Aorta (tissue), 5 donors: ENCODE results near the gene HAUS7. TPM values are rescaled to one million over a fixed set of nuclear protein-coding genes. Genes with fewer than 3 reads are reported as not detected.

Experiments used
- ATAC-seq: fragments of 200-7000 bp; cut with Tn5 transposase; one replicate; pipeline ENCODE4 v1.9.1; 2022; ENCODE audit warnings: moderate library complexity; ENCODE audit not compliant: low FRiP score
- DNase-seq, 2 donors: peaks; one replicate each; pipeline ENCODE4 v3.0.0-alpha.2; 2020
- H3K27ac ChIP-seq, 2 donors: one replicate each; pipeline ENCODE4 v1.5.1; 2013; ENCODE audit warnings: low read length in 2 of 2, mild to moderate bottlenecking in 2 of 2, moderate library complexity in 2 of 2, control low read depth in 1 of 2, inconsistent platforms in 1 of 2, low read depth in 1 of 2
- H3K27me3 ChIP-seq, 2 donors: one replicate each; pipeline ENCODE4 v1.6.1; 2013; ENCODE audit warnings: control low read depth in 1 of 2, low read length in 1 of 2, mild to moderate bottlenecking in 1 of 2, moderate library complexity in 1 of 2; ENCODE audit not compliant: insufficient read depth in 2 of 2, control insufficient read depth in 1 of 2
- H3K36me3 ChIP-seq, 2 donors: one replicate each; pipeline ENCODE4 v1.6.1; 2013; ENCODE audit warnings: control low read depth in 1 of 2, low read length in 1 of 2, mild to moderate bottlenecking in 1 of 2; ENCODE audit not compliant: insufficient read depth in 2 of 2, control insufficient read depth in 1 of 2
- H3K4me1 ChIP-seq, 2 donors: one replicate each; pipeline ENCODE4 v1.6.1; 2013; ENCODE audit warnings: low read length in 2 of 2, control low read depth in 1 of 2, mild to moderate bottlenecking in 1 of 2, moderate library complexity in 1 of 2; ENCODE audit not compliant: insufficient read depth in 2 of 2, control insufficient read depth in 1 of 2
- H3K4me3 ChIP-seq, 2 donors: one replicate each; pipeline ENCODE4 v1.5.1; 2013; ENCODE audit warnings: low read length in 2 of 2, control low read depth in 1 of 2, mild to moderate bottlenecking in 1 of 2
- H3K9me3 ChIP-seq: one replicate; pipeline ENCODE4 v1.6.1; 2013; ENCODE audit warnings: mild to moderate bottlenecking, low read length; ENCODE audit not compliant: control insufficient read depth
- WGBS, 2 donors: extraction: QIAGEN DNeasy Blood & Tissue Kit; methylation state at CpG; one replicate each; pipeline ENCODE4 v1.1.7; 2013; 5-methylcytosine and 5-hydroxymethylcytosine counted together
- intact Hi-C, 2 donors: fragments of 100-400 bp; cut with DNase I; formaldehyde crosslinking; loops; one replicate each; pipeline versions ENCODE4 v1.14.2 to v1.15.0; 2022
- polyA plus RNA-seq, 2 donors: library from polyadenylated mRNA; stranded (reverse); fragments of 200-250 nt; gene quantifications; one replicate each; pipeline ENCODE4 v1.2.3, GENCODE V29; 2013
- total RNA-seq, 2 donors: library from RNA; stranded (reverse); fragmentation: NEBNext Ultra II Directional; extraction: Animal tissue kit (Norgen Biotek cat#: 25700); gene quantifications; one replicate each; pipeline ENCODE4 v1.2.1, GENCODE V29; 2021
- donor health status: healthy with polysubstance abuse.
- donor health status: Bipolar disorder and iron deficiency.
- donor health status: DM: no; HTN: no; CAD: no.
- donor health status: DM: no; HTN: no; CAD: no.
- donor health status: DM: yes; HTN: yes; CAD: no.

The HAUS7 gene
- total and polyA plus RNA-seq, 4 donors = 33.1 to 686 (median 55.3) TPM

DNA sequence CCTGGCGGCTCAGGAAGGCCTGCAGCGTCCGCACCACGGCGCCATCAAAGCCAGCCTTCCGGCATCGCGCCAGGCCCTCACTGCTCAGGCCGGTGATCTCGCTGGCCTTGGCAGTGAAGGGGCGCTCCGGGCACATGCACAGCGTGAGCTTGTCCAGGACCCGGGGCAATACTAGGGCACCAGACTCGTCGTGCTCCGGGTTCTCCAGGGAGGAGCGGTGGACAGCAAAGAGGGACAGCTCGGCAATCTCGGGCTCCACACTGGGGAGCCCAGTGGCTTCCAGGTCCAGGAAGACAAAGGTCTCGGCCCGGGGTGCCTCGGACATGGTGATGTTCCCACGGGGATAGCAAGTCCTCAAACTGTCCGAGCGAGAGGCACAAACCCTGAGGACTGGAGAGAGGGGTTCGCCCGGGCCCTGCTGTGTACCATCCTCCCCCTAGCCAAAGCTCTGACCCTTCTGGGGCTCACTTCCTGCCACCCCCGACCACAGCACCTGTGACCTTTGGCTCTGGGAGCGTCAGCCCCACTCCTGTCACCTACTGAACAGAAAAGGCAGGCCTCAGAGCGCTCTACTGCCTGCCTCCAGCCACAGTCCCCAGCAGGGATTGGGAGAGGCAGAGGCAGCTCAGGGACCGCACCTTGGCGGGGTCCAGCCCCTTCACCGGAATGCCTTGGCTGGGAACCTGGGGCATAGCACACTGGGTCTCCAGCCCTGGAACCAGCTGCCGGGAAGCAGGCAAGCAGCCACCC, 25.1 kb downstream of the HAUS7 start:
- Histone ChIP-seq H3K4me3 (no peak overlapping the region), H3K4me1 (no peaks in the 10 kb centered on the region), H3K36me3 (peaks cover 0 to 1% of the 10 kb centered on the region in 2 donors), H3K9me3 (no peaks in the 10 kb centered on the region), H3K27ac (no peak overlapping the region), H3K27me3 (no peaks in the 10 kb centered on the region)
- WGBS, 2 donors = 88 to 89% methylated on average over 35 of the region's 35 CpGs
- DNase-seq (peak in 1 of 2 donors; percentile 74), ATAC-seq (no peak)
- intact Hi-C loops = no loop called here

DNA sequence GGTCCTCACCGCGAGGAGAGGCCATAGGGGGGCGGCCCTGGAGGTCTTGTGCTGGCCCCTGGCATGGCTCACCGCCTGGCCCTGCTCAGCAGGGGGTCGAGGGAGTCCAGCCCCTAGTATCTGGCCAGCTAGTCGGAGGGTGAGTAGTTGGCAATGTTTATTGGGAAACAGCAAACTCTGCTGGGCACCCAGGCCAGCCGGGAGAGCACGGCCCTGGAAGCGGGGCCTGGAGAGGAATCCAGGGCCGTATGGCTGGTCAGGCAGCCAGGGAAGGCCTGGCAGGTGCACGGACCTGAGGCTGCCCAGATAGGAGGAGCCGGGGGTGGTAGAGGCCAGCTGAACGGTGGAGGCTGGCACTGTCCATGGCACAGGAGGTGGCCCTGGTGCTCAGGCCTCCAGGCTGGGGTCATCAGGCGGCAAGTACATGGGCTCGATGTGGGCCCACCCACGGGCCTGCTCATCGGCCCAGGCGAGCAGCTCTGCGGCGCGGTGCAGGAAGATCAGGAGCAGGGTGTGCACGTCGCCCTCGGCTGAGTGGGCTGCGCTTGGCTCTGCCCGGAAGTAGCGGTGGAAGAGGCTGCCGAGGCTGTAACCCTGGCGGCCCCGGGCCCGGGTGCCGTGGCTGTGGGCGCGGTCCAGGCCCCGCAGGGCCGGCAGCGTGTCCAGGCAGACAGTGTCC, 25.9 kb downstream of the HAUS7 start:
- DNase-seq = peak in 1 of 2 donors; percentile 71
- no peak for ATAC-seq

DNA sequence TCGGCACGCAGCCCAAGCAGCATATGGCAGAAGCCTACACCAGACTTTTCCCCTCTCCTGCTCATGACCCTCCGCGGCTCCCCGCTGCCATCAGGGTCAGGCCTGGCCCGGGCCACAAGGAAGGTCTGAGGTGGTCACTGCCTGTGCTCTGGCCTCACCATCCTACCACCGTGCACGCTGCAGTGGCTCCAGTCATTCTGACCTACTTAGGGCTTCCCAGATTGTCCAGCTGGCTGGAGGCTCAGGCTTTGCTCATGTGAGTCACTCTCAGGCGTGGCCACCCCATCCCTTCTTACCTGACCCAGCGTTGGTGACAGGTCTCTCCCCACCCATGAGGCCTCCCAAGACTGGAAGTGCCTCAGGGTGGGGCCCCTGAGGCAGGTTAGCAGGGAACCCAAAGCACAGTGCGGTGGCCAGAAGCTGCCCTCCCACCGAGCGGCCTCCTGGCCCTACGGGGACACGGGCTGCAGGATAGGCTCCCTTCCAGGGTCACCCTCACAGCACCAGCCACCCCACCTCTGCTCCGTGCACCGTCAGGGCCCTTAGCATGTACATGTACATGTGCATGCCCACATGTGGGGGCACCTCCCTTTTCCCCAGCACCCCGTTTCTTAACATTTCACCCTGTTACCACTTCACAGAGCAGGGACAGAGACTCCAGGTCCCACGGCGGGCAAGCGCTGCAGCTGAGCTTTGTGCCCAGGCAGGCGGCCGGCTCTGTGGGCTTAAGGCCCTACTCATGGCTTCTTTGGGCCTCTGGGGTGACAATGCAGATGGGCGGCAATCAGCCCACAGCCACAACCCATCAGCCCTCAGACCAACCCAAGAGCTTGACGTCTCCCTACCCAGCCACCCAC, 26.7 kb downstream of the HAUS7 start:
- intact Hi-C loops = no loop called here
- Histone ChIP-seq H3K36me3 (no peaks in the 10 kb centered on the region), H3K9me3 (no peaks in the 10 kb centered on the region), H3K27ac (no peak overlapping the region), H3K4me3 (no peak overlapping the region), H3K27me3 (no peaks in the 10 kb centered on the region), H3K4me1 (no peaks in the 10 kb centered on the region)
- 85 to 91% methylated on average over 25 of the region's 25 CpGs for WGBS, 2 donors
- peak; percentile 8 for ATAC-seq
- DNase-seq = peak in 1 of 2 donors; percentile 72

More for the DNA sequence above, 25.9 kb downstream of the HAUS7 start:
- H3K27me3 ChIP-seq = no peaks in the 10 kb centered on the region
- H3K9me3 ChIP-seq = no peaks in the 10 kb centered on the region
- no peaks in the 10 kb centered on the region for H3K36me3 ChIP-seq
- no peak overlapping the region for H3K4me3 ChIP-seq
- intact Hi-C loops = no loop called here
- 87 to 88% methylated on average over 37 of the region's 37 CpGs for WGBS, 2 donors
- no peaks in the 10 kb centered on the region for H3K4me1 ChIP-seq
- H3K27ac ChIP-seq = no peak overlapping the region

DNA sequence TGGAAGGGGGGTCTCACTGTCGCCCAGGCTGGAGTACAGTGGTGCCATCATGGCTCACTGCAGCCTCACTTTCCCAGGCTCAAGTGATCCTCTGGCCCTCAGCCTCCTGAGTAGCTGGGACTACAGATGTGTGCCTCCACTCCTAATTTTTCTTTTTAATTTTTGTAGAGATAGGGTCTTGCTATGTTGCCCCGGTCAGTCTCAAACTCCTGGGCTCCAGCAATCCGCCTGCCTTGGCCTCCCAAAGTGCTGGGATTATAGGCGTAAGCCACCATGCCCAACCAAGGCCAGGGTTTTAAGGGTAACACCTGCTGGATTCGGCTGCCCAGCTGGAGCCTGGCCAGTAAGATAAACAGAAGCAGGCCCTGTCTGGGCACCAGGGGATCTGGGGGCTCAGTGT, 27.9 kb downstream of the HAUS7 start:
- Histone ChIP-seq H3K9me3 (no peaks in the 10 kb centered on the region), H3K36me3 (no peaks in the 10 kb centered on the region), H3K27ac (no peak overlapping the region), H3K4me3 (no peak overlapping the region), H3K27me3 (no peaks in the 10 kb centered on the region), H3K4me1 (no peaks in the 10 kb centered on the region)
- 73 to 76% methylated on average over 5 of the region's 5 CpGs for WGBS, 2 donors
- intact Hi-C loops = no loop called here
- peak in 1 of 2 donors; percentile 23 for DNase-seq
- no peak for ATAC-seq

DNA sequence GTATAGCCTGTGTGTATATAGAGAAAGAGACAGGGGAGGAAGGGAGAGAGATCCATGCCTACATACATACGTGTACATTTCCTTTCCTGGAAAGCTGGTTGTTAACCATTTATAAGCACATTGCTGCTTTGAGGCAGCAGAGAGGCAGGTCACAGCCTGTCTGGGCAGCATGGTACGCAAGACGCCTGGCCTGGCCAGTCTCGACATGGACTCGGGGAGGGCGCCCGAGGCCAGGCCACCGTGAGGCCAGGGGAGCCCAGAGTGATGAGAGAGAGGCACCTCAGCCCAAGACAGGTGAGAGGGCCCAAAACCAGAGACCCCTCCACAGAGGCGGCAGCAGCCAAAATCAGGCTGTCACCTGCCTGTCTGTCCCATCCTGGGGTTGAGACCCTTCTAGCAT, 28.4 kb downstream of the HAUS7 start:
- ATAC-seq (no peak), DNase-seq (peak in 1 of 2 donors; percentile 34)
- H3K4me1 ChIP-seq = no peaks in the 10 kb centered on the region
- intact Hi-C loops = no loop called here
- H3K27ac ChIP-seq = no peak overlapping the region
- no peaks in the 10 kb centered on the region for H3K9me3 ChIP-seq
- no peak overlapping the region for H3K4me3 ChIP-seq
- H3K27me3 ChIP-seq = no peaks in the 10 kb centered on the region
- WGBS, 2 donors = 60 to 75% methylated on average over 9 of the region's 9 CpGs
- no peaks in the 10 kb centered on the region for H3K36me3 ChIP-seq

DNA sequence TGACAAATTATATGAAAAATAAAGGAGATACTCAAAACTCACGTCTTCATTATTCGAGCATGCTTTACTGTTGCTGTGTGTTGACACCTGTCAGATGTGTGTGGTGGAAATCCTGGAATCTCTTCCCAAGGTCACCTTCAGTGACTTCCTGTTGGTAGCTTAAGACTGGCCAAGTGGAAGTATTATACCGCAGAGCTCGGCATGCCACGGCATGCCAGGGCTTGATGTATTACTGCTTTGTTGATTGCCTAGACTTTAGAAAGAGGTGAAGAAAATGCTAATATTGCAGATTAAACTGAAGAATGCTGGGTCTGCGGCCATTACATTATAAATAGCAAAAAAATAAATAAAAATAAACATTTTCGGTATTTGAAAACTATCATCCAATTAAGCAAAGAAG, 29.1 kb downstream of the HAUS7 start:
- H3K27ac ChIP-seq = no peak overlapping the region
- no peaks in the 10 kb centered on the region for H3K4me1 ChIP-seq
- no peaks in the 10 kb centered on the region for H3K9me3 ChIP-seq
- H3K4me3 ChIP-seq = no peak overlapping the region
- ATAC-seq (no peak), DNase-seq (peak in 1 of 2 donors; percentile 9)
- no peaks in the 10 kb centered on the region for H3K36me3 ChIP-seq
- intact Hi-C loops = no loop called here
- WGBS, 2 donors = 44 to 74% methylated on average over 7 of the region's 7 CpGs
- H3K27me3 ChIP-seq = no peaks in the 10 kb centered on the region

DNA sequence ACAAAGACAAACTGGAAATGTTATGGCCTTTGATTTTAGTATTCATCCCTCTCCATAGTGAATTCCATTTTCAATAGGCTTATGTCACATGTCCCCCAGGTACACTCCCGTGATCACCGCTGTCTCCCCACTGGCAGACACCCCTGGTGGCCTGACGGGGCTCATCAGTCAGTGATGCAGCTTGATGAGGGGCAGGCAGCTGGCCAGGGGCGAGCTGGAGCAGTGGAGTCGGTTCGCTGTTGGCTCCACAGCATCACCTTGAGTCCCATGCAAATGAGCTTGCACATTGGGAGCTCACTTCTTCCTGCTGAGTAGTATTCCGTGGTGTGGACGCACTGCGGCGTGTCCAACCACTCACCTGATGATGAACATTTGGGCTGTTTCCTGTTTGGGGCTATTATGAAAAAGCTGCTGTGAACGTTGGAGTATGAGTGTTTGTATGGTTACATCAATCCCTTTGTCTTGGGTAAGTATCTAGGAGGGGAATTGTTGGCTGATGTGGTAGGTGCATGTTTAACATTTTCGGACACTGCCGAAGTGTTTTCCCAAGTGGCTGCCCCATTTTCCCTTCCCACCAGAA, 29.7 kb downstream of the HAUS7 start:
- Histone ChIP-seq H3K4me1 (no peaks in the 10 kb centered on the region), H3K36me3 (no peaks in the 10 kb centered on the region), H3K27me3 (no peaks in the 10 kb centered on the region), H3K27ac (no peak overlapping the region), H3K9me3 (no peaks in the 10 kb centered on the region), H3K4me3 (no peak overlapping the region)
- intact Hi-C loops = no loop called here
- ATAC-seq (no peak), DNase-seq (peak in 1 of 2 donors; percentile 42)
- WGBS, 2 donors = 62 to 66% methylated on average over 13 of the region's 13 CpGs

DNA sequence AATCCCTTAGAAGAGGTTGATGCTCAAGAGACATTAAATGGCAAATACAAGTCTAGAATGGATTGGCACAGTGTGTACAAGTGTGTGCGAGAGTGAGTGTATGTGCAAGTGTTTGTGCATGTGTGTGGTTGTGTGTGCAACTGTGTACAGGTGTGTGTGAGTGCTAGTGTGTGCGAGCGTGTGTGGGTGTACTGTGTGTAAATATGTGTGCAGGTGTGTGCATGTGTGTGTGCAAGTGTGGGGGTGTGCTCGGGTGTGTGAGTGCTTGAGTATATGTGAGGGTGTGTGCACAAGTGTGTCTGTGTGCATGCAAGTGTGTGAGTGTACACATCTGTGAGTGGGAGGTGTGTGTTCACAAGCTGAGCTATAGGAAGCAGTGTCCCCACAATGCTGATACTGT, 30.4 kb downstream of the HAUS7 start:
- Histone ChIP-seq H3K4me3 (no peak overlapping the region), H3K36me3 (no peaks in the 10 kb centered on the region), H3K9me3 (no peaks in the 10 kb centered on the region), H3K27me3 (no peaks in the 10 kb centered on the region), H3K27ac (no peak overlapping the region), H3K4me1 (no peaks in the 10 kb centered on the region)
- intact Hi-C loops = no loop called here
- 89 to 96% methylated on average over 4 of the region's 4 CpGs for WGBS, 2 donors
- ATAC-seq = no peak
- no peak for DNase-seq
